Smooth muscle cell (in vitro differentiated cells): Measurements from ENCODE around the gene XRCC3. TPM values are rescaled to one million over a fixed set of nuclear protein-coding genes. Genes with fewer than 3 reads are reported as not detected.

ENCODE experiments used
- DNase-seq: peaks from one replicate; lab custom pipeline; 2025; ENCODE audit not compliant: unreplicated experiment; lab: John Stamatoyannopoulos, UW
- H2AFZ ChIP-seq: fragments of 200-600 bp; sonication (generic); 2 replicates; pipeline ENCODE4 v1.6.0; 2016; ENCODE audit warnings: antibody characterized with exemption, low read depth, mild to moderate bottlenecking
- H3F3A ChIP-seq: fragments of 200-600 bp; sonication (generic); 2 replicates; pipeline ENCODE4 v1.6.0; 2017; ENCODE audit warnings: antibody characterized with exemption, low read depth
- H3K27ac ChIP-seq: fragments of 200-600 bp; sonication (generic); 2 replicates; pipeline ENCODE4 v1.5.1; 2016; ENCODE audit warnings: low read depth, mild to moderate bottlenecking
- H3K27me3 ChIP-seq: fragments of 200-600 bp; sonication (generic); 2 replicates; pipeline ENCODE4 v1.6.1; 2016; ENCODE audit warnings: low read depth, mild to moderate bottlenecking
- H3K36me3 ChIP-seq: fragments of 200-600 bp; sonication (generic); 2 replicates; pipeline ENCODE4 v1.5.1; 2016; ENCODE audit warnings: low read depth
- H3K4me1 ChIP-seq: fragments of 200-600 bp; sonication (generic); 2 replicates; pipeline ENCODE4 v1.5.1; 2016; ENCODE audit warnings: low read depth
- H3K4me2 ChIP-seq: fragments of 200-600 bp; sonication (generic); 2 replicates; pipeline ENCODE4 v1.6.0; 2016; ENCODE audit warnings: mild to moderate bottlenecking
- H3K4me3 ChIP-seq: fragments of 200-600 bp; sonication (generic); 2 replicates; pipeline ENCODE4 v1.5.1; 2016; ENCODE audit warnings: mild to moderate bottlenecking
- H3K79me2 ChIP-seq: fragments of 200-600 bp; sonication (generic); 2 replicates; pipeline ENCODE4 v1.6.0; 2016; ENCODE audit warnings: low read depth, mild to moderate bottlenecking
- H3K9ac ChIP-seq: fragments of 200-600 bp; sonication (generic); 2 replicates; pipeline ENCODE4 v1.6.0; 2016; ENCODE audit warnings: low read depth
- H3K9me3 ChIP-seq: fragments of 200-600 bp; sonication (generic); replicated peaks from 2 replicates; pipeline ENCODE4 v1.5.1; 2016; ENCODE audit warnings: low read depth
- H4K20me1 ChIP-seq: fragments of 200-600 bp; sonication (generic); 2 replicates; pipeline ENCODE4 v1.6.0; 2016; ENCODE audit warnings: low read depth
- CTCF ChIP-seq: fragments of 200-600 bp; sonication (generic); IDR thresholded peaks from 2 replicates; pipeline ENCODE4 v1.5.1; 2017; ENCODE audit warnings: borderline replicate concordance, mild to moderate bottlenecking, antibody characterized with exemption; ENCODE audit not compliant: insufficient read depth, poor library complexity, severe bottlenecking
- WGBS: methylation state at CpG from one replicate; pipeline ENCODE4 v1.1.7; 2016; ENCODE audit warnings: low lambda C conversion rate; 5-methylcytosine and 5-hydroxymethylcytosine counted together
- polyA plus RNA-seq: library from polyadenylated mRNA; unstranded; fragments of >200 nt; fragmentation: Nextera tagmentation; extraction: Ambion mirVana; gene quantifications from 2 replicates; pipeline ENCODE4 v1.2.1, GENCODE V29; 2016
- total RNA-seq: library from RNA; depleted of rRNA; stranded (reverse); fragments of >200 nt; gene quantifications from 2 replicates; pipeline ENCODE4 v1.2.3, GENCODE V29; 2014

The XRCC3 gene
- total and polyA plus RNA-seq, 2 experiments from 2014 or later = 8.3 to 10.5 TPM

- 95% methylated on average over 14 of the region's 14 CpGs for WGBS
- no peaks in the 10 kb centered on the region for H3F3A ChIP-seq
- no peaks in the 10 kb centered on the region for H3K27me3 ChIP-seq
- no peak for TF ChIP-seq CTCF
- no peaks in the 10 kb centered on the region for H3K4me1 ChIP-seq
- DNase-seq = no peak
- no peaks in the 10 kb centered on the region for H3K79me2 ChIP-seq
- H2AFZ ChIP-seq = no peak overlapping the region
- no peak overlapping the region for H3K9ac ChIP-seq
- no peak overlapping the region for H3K4me3 ChIP-seq
- no peaks in the 10 kb centered on the region for H3K36me3 ChIP-seq
- no peak overlapping the region for H3K27ac ChIP-seq
- H3K9me3 ChIP-seq = no peaks in the 10 kb centered on the region
- no peak overlapping the region for H3K4me2 ChIP-seq
- H4K20me1 ChIP-seq = no peaks in the 10 kb centered on the region
Measured at GRCh38 chr14:103742499-103743255, 27.4 kb upstream of the XRCC3 start.

GRCh38 chr14:103741876-103742275 lies 26.6 kb upstream of the XRCC3 start:
- Histone ChIP-seq H3K36me3 (no peaks in the 10 kb centered on the region), H3K4me1 (no peaks in the 10 kb centered on the region), H3K9ac (no peak overlapping the region), H3F3A (no peaks in the 10 kb centered on the region), H3K4me3 (no peak overlapping the region), H2AFZ (no peak overlapping the region), H3K79me2 (no peaks in the 10 kb centered on the region), H3K9me3 (no peaks in the 10 kb centered on the region), H4K20me1 (no peaks in the 10 kb centered on the region), H3K27ac (peak overlapping the region; percentile 14), H3K27me3 (no peaks in the 10 kb centered on the region), H3K4me2 (no peak overlapping the region)
- 95% methylated on average over 9 of the region's 9 CpGs for WGBS
- DNase-seq = no peak
- TF ChIP-seq CTCF = no peak

- 68% methylated on average over 14 of the region's 14 CpGs for WGBS
- DNase-seq = no peak
- Histone ChIP-seq H2AFZ (no peak overlapping the region), H3K9me3 (no peaks in the 10 kb centered on the region), H3K4me2 (no peak overlapping the region), H3F3A (no peaks in the 10 kb centered on the region), H4K20me1 (no peaks in the 10 kb centered on the region), H3K27me3 (no peaks in the 10 kb centered on the region), H3K36me3 (no peaks in the 10 kb centered on the region), H3K27ac (peak overlapping the region; percentile 14), H3K4me1 (no peaks in the 10 kb centered on the region), H3K79me2 (no peaks in the 10 kb centered on the region), H3K9ac (no peak overlapping the region), H3K4me3 (no peak overlapping the region)
- TF ChIP-seq CTCF = no peak
Measured at GRCh38 chr14:103740991-103741689, 25.9 kb upstream of the XRCC3 start.
